ENCODE measurements around the gene EIF4B. TPM values are rescaled to one million over a fixed set of nuclear protein-coding genes. Genes with fewer than 3 reads are reported as not detected.

EIF4B gene
- total RNA-seq, 1 donor = 849 TPM

DNA sequence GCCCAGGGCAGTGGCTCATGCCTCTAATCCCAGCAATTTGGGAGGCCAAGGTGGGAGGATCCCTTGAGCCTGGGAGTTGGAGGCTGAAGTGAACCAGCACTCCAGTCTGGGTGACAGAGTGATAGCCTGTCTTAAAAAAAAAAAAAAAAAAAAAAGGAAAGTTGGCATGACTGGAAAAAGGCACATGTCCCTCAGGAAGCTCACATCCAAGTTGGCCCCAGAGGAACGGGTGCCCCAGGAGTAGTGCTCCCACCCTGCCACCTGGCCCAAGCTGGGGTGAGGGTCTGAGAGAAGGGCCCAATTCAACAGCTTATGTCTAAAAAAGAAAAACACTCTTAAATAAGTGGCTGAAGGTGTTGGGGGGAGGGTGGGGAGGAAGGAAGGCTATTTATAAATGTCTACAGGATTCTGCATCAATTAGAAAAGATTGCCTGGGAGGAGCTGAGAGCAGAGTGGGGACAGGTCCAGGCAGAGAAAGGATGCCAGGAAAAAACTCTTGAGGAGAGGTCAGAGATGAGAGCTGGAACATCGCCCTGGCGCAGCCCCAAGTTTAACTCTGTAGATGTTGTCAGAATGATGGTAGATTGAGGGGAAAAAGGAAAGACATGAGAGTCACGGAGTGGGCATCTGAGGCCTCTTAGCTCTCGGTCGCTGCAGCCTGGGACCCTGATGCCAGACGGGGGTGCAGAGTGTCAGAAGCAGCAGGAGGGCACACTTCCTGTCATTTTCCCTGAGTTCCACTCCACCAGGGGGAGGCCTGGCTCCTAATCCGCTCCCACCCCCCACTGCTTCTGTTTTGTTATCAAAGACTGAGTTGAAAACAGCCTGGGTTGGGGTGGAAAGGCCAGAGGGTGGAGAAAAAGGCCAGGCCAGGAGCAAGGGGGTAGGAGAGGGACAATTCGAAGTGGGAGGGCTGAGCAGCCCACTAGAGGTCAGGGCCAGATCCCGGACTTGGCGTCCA is 65.6 kb downstream of the EIF4B start:
- TF ChIP-seq, protein P1, sequence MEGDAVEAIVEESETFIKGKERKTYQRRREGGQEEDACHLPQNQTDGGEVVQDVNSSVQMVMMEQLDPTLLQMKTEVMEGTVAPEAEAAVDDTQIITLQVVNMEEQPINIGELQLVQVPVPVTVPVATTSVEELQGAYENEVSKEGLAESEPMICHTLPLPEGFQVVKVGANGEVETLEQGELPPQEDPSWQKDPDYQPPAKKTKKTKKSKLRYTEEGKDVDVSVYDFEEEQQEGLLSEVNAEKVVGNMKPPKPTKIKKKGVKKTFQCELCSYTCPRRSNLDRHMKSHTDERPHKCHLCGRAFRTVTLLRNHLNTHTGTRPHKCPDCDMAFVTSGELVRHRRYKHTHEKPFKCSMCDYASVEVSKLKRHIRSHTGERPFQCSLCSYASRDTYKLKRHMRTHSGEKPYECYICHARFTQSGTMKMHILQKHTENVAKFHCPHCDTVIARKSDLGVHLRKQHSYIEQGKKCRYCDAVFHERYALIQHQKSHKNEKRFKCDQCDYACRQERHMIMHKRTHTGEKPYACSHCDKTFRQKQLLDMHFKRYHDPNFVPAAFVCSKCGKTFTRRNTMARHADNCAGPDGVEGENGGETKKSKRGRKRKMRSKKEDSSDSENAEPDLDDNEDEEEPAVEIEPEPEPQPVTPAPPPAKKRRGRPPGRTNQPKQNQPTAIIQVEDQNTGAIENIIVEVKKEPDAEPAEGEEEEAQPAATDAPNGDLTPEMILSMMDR (IDR thresholded peaks at IDR 0.05; ENCODE audit: insufficient read depth, low read depth, low read length) = peak; percentile 42
- no peak overlapping the region for H3K4me3 ChIP-seq (ENCODE audit: low read depth, low read length)
- no peak for DNase-seq (ENCODE audit: low read depth)

DNA sequence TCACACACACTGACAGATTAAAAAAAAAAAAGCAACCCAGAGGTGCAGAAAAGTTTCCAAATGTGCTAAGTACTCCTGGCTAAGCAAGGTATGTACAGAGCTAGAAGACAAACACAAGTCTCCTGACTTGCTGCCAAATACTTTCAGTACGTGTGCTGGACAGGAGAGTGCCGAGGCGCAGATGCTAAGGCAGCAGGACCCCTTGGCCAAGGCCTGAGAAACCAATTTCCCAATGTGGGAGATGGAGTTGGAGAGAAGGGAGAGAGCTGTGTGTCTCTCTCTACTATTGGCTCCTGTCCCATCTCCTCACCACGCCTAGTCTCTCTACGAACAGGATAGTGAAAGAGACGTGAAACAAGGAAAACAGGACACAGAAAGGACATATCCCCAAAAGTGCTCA is 67.6 kb downstream of the EIF4B start:
- H3K4me3 ChIP-seq (ENCODE audit: low read depth, low read length) = no peak overlapping the region
- DNase-seq (ENCODE audit: low read depth) = no peak
- TF ChIP-seq, protein P1 (IDR thresholded peaks at IDR 0.05; ENCODE audit: insufficient read depth, low read depth, low read length) = no peak

DNA sequence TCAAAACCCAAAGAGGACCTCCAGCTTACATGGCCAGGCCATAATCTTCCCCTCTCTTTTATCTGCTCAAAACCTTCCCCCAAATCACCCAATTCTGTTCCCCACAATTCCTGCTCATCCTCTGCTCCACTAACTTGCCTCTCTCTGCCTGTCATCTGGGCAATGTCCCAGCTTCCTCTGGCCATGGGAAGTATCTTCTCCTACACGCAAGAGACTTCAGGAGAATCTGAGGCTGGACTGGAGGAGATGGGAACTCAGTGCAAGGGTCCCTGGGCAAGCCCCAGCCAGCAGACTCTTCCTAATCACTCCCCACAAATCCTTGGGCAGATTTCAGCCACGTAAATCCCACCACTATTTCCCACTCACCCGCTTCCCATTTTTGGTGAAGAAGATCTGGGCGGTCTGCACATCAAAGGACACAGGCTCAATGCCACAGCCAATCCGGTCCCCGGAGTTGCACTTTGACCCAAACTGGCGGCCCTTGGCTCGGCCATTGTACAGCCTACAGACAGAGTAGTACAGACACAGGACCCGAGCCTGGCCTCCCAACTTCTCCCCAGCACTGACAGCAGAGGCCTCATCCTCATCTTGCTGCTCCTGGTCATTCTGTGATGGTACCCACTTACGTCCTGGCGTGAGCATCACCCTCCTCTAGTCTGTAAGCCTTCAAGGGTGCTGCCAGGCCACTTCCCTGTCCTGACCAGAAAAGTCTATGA is 68.2 kb downstream of the EIF4B start:
- TF ChIP-seq, protein P1 (IDR thresholded peaks at IDR 0.05; ENCODE audit: insufficient read depth, low read depth, low read length) = no peak
- DNase-seq (ENCODE audit: low read depth) = no peak
- H3K4me3 ChIP-seq (ENCODE audit: low read depth, low read length) = no peak overlapping the region

DNA sequence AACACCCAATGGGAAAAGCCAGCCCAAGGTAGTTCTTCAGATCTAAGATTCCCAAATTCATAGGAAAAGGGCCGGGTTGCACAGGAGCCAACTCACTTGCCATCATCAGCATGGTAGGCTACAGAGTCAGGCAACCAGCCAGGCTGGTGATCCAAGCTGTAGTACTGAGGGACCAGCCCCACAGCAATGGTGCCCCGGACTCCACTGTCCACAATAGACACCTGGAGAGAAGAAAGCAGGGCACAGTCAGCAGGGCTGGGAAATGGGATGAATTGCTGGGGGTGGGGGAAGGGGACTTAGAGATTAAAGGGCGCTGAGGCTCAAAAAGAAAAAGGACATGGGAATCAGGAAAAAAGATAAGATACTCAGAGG is 68.7 kb downstream of the EIF4B start:
- TF ChIP-seq, protein P1 (IDR thresholded peaks at IDR 0.05; ENCODE audit: insufficient read depth, low read depth, low read length) = no peak
- no peak overlapping the region for H3K4me3 ChIP-seq (ENCODE audit: low read depth, low read length)
- no peak for DNase-seq (ENCODE audit: low read depth)

DNA sequence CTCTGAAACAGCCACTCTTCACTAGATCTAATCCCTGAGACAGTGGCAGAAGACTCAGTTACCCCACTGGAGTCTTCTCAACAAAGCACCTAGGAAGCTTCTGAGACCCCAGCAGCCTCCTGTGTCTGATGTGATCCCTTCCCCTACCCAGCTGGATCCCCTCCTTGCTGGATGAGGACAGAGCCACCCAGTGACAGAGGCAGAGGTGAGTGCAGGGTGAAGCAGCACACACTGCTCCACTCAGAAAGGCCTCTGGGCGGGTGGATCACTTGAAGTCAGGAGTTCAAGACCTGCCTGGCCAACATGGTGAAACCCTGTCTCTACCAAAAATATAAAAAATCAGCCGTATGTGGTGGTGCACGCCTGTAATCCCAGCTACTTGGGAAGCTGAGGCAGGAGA is 70.2 kb downstream of the EIF4B start:
- no peak overlapping the region for H3K4me3 ChIP-seq (ENCODE audit: low read depth, low read length)
- no peak for DNase-seq (ENCODE audit: low read depth)
- TF ChIP-seq, protein P1 (IDR thresholded peaks at IDR 0.05; ENCODE audit: insufficient read depth, low read depth, low read length) = no peak

DNA sequence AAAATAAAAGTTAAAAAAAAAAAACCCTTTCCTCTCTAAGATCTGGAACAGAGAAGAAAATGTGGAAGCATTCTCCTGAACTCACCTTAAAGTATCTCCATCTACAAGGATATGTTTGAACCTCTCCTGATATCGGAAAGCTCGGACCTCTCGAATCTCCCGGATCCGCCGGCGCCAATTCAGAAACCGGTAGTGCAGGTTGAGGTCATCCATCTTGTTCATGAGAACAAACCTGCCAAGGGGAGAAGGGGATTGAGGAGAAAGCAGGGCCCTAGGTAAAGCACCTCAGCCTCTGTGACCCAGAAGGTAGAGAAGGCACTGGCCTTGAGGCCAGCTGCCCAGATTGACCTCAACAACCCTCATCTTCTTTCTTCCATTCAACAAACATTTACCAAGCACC is 70.8 kb downstream of the EIF4B start:
- TF ChIP-seq, protein P1 (IDR thresholded peaks at IDR 0.05; ENCODE audit: insufficient read depth, low read depth, low read length) = no peak
- DNase-seq (ENCODE audit: low read depth) = no peak
- H3K4me3 ChIP-seq (ENCODE audit: low read depth, low read length) = no peak overlapping the region

Data from fibroblast of villous mesenchyme (primary cell).